Gastrocnemius medialis (tissue), 4 donors: ENCODE results near the gene PAPPA. TPM values are rescaled to one million over a fixed set of nuclear protein-coding genes. Genes with fewer than 3 reads are reported as not detected.

Experiments
- ATAC-seq, 2 donors: fragments of 150-250 bp; one replicate each; pipeline ENCODE4 v1.9.1; 2016
- DNase-seq, 2 donors: peaks; one replicate each; pipeline ENCODE4 v3.0.0-alpha.2; 2019
- H3K27ac ChIP-seq, 4 donors: fragments of 200-600 bp; sonication (generic); 1 replicate in 1 of 4; 2 replicates in 3 of 4; pipeline ENCODE4 v1.5.1; 2016 to 2018; ENCODE audit warnings: mild to moderate bottlenecking in 2 of 4, moderate library complexity in 1 of 4
- H3K27me3 ChIP-seq, 3 donors: fragments of 200-600 bp; sonication (generic) in 2 of 3; 1 replicate in 1 of 3; 2 replicates in 2 of 3; pipeline versions ENCODE4 v1.5.1 to v1.6.0; 2016 to 2019; ENCODE audit warnings: mild to moderate bottlenecking in 1 of 3, moderate library complexity in 1 of 3
- H3K36me3 ChIP-seq, 2 donors: fragments of 200-600 bp; sonication (generic) in 1 of 2; one replicate each; pipeline ENCODE4 v1.5.1; 2017 to 2018
- H3K4me1 ChIP-seq, 2 donors: fragments of 200-600 bp; sonication (generic) in 1 of 2; one replicate each; pipeline ENCODE4 v1.5.1; 2016 to 2017; ENCODE audit warnings: mild to moderate bottlenecking in 2 of 2
- H3K4me3 ChIP-seq, 4 donors: fragments of 200-600 bp; sonication (generic) in 3 of 4; 1 replicate in 1 of 4; 2 replicates in 3 of 4; pipeline ENCODE4 v1.5.1; 2016 to 2019; ENCODE audit warnings: mild to moderate bottlenecking in 2 of 4
- H3K9me3 ChIP-seq, 3 donors: fragments of 200-600 bp; sonication (generic) in 2 of 3; 1 replicate in 1 of 3; 2 replicates in 2 of 3; pipeline ENCODE4 v1.5.1; 2016 to 2019
- CTCF ChIP-seq, 5 experiments: fragments of 450-650 bp in 3 of 5; fragments of 200-600 bp in 2 of 5; sonication (generic) in 2 of 5; IDR thresholded peaks in 4 of 5; conservative IDR thresholded peaks in 1 of 5; 1 replicate in 4 of 5; 2 replicates in 1 of 5; pipeline ENCODE4 v1.5.1; 2016 to 2019; ENCODE audit warnings: antibody characterized with exemption in 5 of 5, mild to moderate bottlenecking in 3 of 5, moderate library complexity in 3 of 5
- POLR2A ChIP-seq, 2 donors: fragments of 450-650 bp; IDR thresholded peaks; one replicate each; pipeline ENCODE4 v1.6.1; 2017; ENCODE audit warnings: antibody characterized with exemption in 2 of 2, mild to moderate bottlenecking in 2 of 2, moderate library complexity in 2 of 2
- in situ Hi-C, 4 donors: fragments of 200-750 bp; cut with MboI; loops; one replicate each; pipeline versions ENCODE4 v1.15.0 to v1.8.0; 2017; ENCODE audit warnings: low sequenced_read_pairs in 4 of 4
- intact Hi-C: fragments of 100-400 bp; cut with DNase I; formaldehyde crosslinking; loops from one replicate; pipeline ENCODE4 v1.15.1; 2023; ENCODE audit warnings: low total_unique reads
- total RNA-seq, 4 donors: library from RNA; depleted of rRNA; stranded (reverse); fragments of >200 nt; gene quantifications; one replicate each; pipeline versions ENCODE4 v1.1.0 to v1.2.3, GENCODE V29; 2016

Gene PAPPA
- total RNA-seq, 4 donors from 2014 or later = 0.56 to 2.1 (median 1.4) TPM

- intact Hi-C loops (no loop called here), in situ Hi-C loops (no loop called here)
- Histone ChIP-seq H3K9me3 (no peaks in the 10 kb centered on the region), H3K4me3 (no peak overlapping the region), H3K36me3 (no peaks in the 10 kb centered on the region), H3K27me3 (no peaks in the 10 kb centered on the region), H3K4me1 (no peaks in the 10 kb centered on the region), H3K27ac (no peak overlapping the region)
- TF ChIP-seq CTCF (IDR thresholded peaks at IDR 0.05 in 4 of 5, conservative IDR thresholded peaks at IDR 0.05 in 1 of 5) = no peak
- TF ChIP-seq POLR2A (IDR thresholded peaks at IDR 0.05) = no peak
- ATAC-seq (no peak), DNase-seq (no peak)
Observed at GRCh38 chr9:116193636-116194035, 40.0 kb downstream of the PAPPA start.

- intact Hi-C loops (no loop called here), in situ Hi-C loops (no loop called here)
- TF ChIP-seq POLR2A (IDR thresholded peaks at IDR 0.05) (no peak), CTCF (IDR thresholded peaks at IDR 0.05 in 4 of 5, conservative IDR thresholded peaks at IDR 0.05 in 1 of 5) (no peak)
- Histone ChIP-seq H3K36me3 (no peaks in the 10 kb centered on the region), H3K4me3 (no peak overlapping the region), H3K4me1 (no peaks in the 10 kb centered on the region), H3K27ac (no peak overlapping the region), H3K27me3 (no peaks in the 10 kb centered on the region), H3K9me3 (no peaks in the 10 kb centered on the region)
- DNase-seq (no peak), ATAC-seq (no peak)
Observed at GRCh38 chr9:116196806-116197205, 43.2 kb downstream of the PAPPA start.

GRCh38 chr9:116198344-116198743 lies 44.8 kb downstream of the PAPPA start:
- Histone ChIP-seq H3K4me3 (no peak overlapping the region), H3K36me3 (no peaks in the 10 kb centered on the region), H3K9me3 (no peaks in the 10 kb centered on the region), H3K27ac (no peak overlapping the region), H3K27me3 (no peaks in the 10 kb centered on the region), H3K4me1 (no peaks in the 10 kb centered on the region)
- ATAC-seq (no peak), DNase-seq (no peak)
- intact Hi-C loops (no loop called here), in situ Hi-C loops (no loop called here)
- TF ChIP-seq CTCF (IDR thresholded peaks at IDR 0.05 in 4 of 5, conservative IDR thresholded peaks at IDR 0.05 in 1 of 5) (no peak), POLR2A (IDR thresholded peaks at IDR 0.05) (no peak)

- no peaks in the 10 kb centered on the region for H3K9me3 ChIP-seq
- ATAC-seq (no peak), DNase-seq (no peak)
- no peaks in the 10 kb centered on the region for H3K4me1 ChIP-seq
- in situ Hi-C loops = no loop called here
- H3K27ac ChIP-seq = no peak overlapping the region
- no peak overlapping the region for H3K4me3 ChIP-seq
- TF ChIP-seq CTCF (IDR thresholded peaks at IDR 0.05 in 4 of 5, conservative IDR thresholded peaks at IDR 0.05 in 1 of 5) = no peak
- no peak for TF ChIP-seq POLR2A (IDR thresholded peaks at IDR 0.05)
- no peaks in the 10 kb centered on the region for H3K27me3 ChIP-seq
- H3K36me3 ChIP-seq = no peaks in the 10 kb centered on the region
- intact Hi-C loops = no loop called here
Observed at GRCh38 chr9:116202219-116202912, 48.8 kb downstream of the PAPPA start.
